Pancreas (tissue), 10 donors: ENCODE data around the gene APOL1. TPM values are rescaled to one million over a fixed set of nuclear protein-coding genes. Genes with fewer than 3 reads are reported as not detected.
A peak's percentile ranks its signal among the peaks of the same experiment; 100 is the strongest.

Experiments
- ATAC-seq, 4 donors: fragments of 200-7000 bp; cut with Tn5 transposase; one replicate each; pipeline versions ENCODE4 v1.8.0 to v1.9.1; 2020; ENCODE audit warnings: mild to moderate bottlenecking in 4 of 4, moderate library complexity in 4 of 4
- DNase-seq, 6 donors: peaks; one replicate each; pipeline ENCODE4 v3.0.0-alpha.2; 2020
- FAIRE-seq: peaks from 2 replicates; lab custom pipeline; 2012; peaks lifted over from hg19 to GRCh38; lab: Jason Lieb, UNC
- H3K27ac ChIP-seq, 4 donors: fragments of 200-600 bp; sonication (generic); 1 replicate in 3 of 4; 2 replicates in 1 of 4; pipeline versions ENCODE4 v1.5.0 to v1.8.0; 2020
- H3K27me3 ChIP-seq, 4 donors: fragments of 200-600 bp; one replicate each; pipeline ENCODE4 v1.8.0; 2021
- H3K36me3 ChIP-seq, 3 donors: fragments of 200-600 bp; sonication (generic) in 1 of 3; one replicate each; pipeline versions ENCODE4 v1.5.0 to v1.8.0; 2020 to 2021
- H3K4me1 ChIP-seq, 3 donors: fragments of 200-600 bp; one replicate each; pipeline ENCODE4 v1.8.0; 2021
- H3K4me3 ChIP-seq, 4 donors: fragments of 200-600 bp; sonication (generic) in 2 of 4; one replicate each; pipeline versions ENCODE4 v1.5.0 to v1.8.0; 2020 to 2021
- H3K9me3 ChIP-seq, 4 donors: fragments of 200-600 bp; one replicate each; pipeline ENCODE4 v1.8.0; 2021
- CTCF ChIP-seq, 4 donors: fragments of 200-600 bp; sonication (generic) in 3 of 4; IDR thresholded peaks; one replicate each; pipeline versions ENCODE4 v1.5.0 to v1.8.0; 2021; ENCODE audit warnings: antibody characterized with exemption in 4 of 4
- WGBS, 2 donors: extraction: QIAGEN DNeasy Blood & Tissue Kit; methylation state at CpG; one replicate each; pipeline ENCODE4 v1.1.7; 2013; 5-methylcytosine and 5-hydroxymethylcytosine counted together
- intact Hi-C, 3 donors: fragments of 100-400 bp; cut with DNase I; formaldehyde crosslinking; loops; one replicate each; pipeline versions ENCODE4 v1.11.1 to v1.14.2; 2022
- microRNA-seq, 2 donors: library from miRNA; unstranded; fragments of <30 nt; microRNA quantifications; one replicate each; pipeline versions ENCODE4 to v1.1.0, GENCODE V29; 2019 to 2020
- polyA plus RNA-seq, 2 donors: library from polyadenylated mRNA; stranded (reverse); fragments of 200-250 nt; gene quantifications; one replicate each; pipeline ENCODE4 v1.2.3, GENCODE V29; 2013
- total RNA-seq, 6 donors: library from RNA; stranded (reverse); fragmentation: NEBNext Ultra II Directional in 4 of 6; extraction: Animal tissue kit (Norgen Biotek cat#: 25700) in 4 of 6; gene quantifications; one replicate each; pipeline versions ENCODE4 v1.2.1 to v1.2.4, GENCODE V29; 2021 to 2023
- donor health status: healthy with polysubstance abuse.
- donor health status: DM: no; HTN: no; CAD: no; lungs with moderate emphysema.
- donor health status: DM: no; HTN: no; CAD: no.
- donor health status: control.
- donor health status: control.
- donor health status: Bipolar disorder and iron deficiency.
- donor health status: DM: yes; HTN: yes; CAD: no.
- donor health status: DM: no; HTN: no; CAD: no.
- donor health status: DM: no; HTN: no; CAD: no.
- donor health status: DM: yes; HTN: yes; CAD: no.

APOL1 gene
- total and polyA plus RNA-seq, 8 donors, result 3.2 to 25.5 (median 5.5) TPM

DNA sequence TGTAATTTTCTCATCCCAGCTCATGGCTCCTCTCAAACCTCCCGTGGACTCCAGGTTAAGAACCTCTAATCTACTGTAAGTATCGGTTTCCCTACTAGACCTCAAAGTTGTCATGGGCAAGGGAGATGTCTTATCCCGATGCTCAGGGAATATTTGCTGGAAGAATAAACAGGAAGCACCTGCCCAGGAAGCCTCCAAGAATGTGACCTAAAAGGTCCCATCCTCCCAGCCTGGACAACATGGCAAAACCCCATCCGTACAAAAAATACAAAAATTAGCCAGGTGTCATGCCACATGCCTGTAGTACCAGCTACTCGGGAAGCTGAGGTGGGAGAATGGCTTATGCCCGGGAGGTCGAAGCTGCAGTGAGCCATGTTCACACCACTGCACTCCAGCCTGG lies 62.4 kb downstream of the APOL1 start:
- intact Hi-C loops, result no loop called here
- 71 to 78% methylated on average over 7 of the region's 7 CpGs for WGBS, 2 donors
- no peaks in the 10 kb centered on the region for H3K27me3 ChIP-seq
- H3K27ac ChIP-seq, result no peak overlapping the region
- H3K9me3 ChIP-seq, result no peaks in the 10 kb centered on the region
- H3K4me1 ChIP-seq, result no peaks in the 10 kb centered on the region
- H3K36me3 ChIP-seq, result peaks cover 18 to 96% (median 69%) of the 10 kb centered on the region in 3 donors
- no peak overlapping the region for H3K4me3 ChIP-seq
- no peak for FAIRE-seq
- no peak for TF ChIP-seq CTCF (IDR thresholded peaks at IDR 0.05)
- no peak for DNase-seq
- ATAC-seq, result no peak

DNA sequence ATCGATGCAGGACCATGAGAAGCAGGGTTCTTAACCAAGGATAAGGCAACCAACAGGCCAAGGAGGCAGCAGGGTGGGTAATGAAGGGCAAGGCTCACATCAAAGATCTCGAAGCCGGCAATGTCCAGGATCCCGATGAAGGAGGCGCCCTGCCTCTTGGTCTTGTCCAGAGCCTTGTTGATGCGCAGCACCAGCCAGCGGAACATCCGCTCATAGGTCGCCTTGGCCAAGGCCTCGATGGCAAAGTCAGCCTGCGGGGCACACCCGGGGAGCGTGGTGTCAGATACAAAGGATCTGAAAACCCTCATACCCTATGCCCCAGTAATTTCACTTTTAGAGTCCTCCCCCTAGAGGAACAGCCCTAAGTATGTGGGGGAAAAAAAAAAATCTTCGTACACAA lies 63.5 kb downstream of the APOL1 start:
- DNase-seq, result peak in 1 of 6 donors; percentile 61
- 93 to 96% methylated on average over 14 of the region's 14 CpGs for WGBS, 2 donors
- Histone ChIP-seq H3K4me1 (no peaks in the 10 kb centered on the region), H3K4me3 (no peak overlapping the region), H3K9me3 (no peaks in the 10 kb centered on the region), H3K36me3 (peaks cover 18 to 96% (median 65%) of the 10 kb centered on the region in 3 donors), H3K27ac (no peak overlapping the region), H3K27me3 (no peaks in the 10 kb centered on the region)
- FAIRE-seq, result no peak
- ATAC-seq, result no peak
- TF ChIP-seq CTCF (IDR thresholded peaks at IDR 0.05), result no peak
- intact Hi-C loops, result no loop called here

Small RNA genes within 50 kb of the gene (microRNA-seq; reads per million reads assigned to microRNA genes)
- gene MIR6819, result 0 reads per million in 2 donors

Other genes with a start within 250 kb of the APOL1 start
- gene RBFOX2, start 224.3 kb upstream of the APOL1 start, total RNA-seq, result 10 to 100 TPM; 16.3 to 33.7 (median 18.5) TPM
- 10 to 100 TPM; 12.9 to 13.7 TPM for gene RBFOX2, start 224.3 kb upstream of the APOL1 start, polyA plus RNA-seq
- gene APOL3, start 92.4 kb upstream of the APOL1 start, total RNA-seq, result 1 to 10 TPM; 2.5 to 7.5 (median 4.6) TPM
- gene APOL3, start 92.4 kb upstream of the APOL1 start, polyA plus RNA-seq, result 10 to 100 TPM; 11.8 to 13.5 TPM
- gene APOL4, start 51.3 kb upstream of the APOL1 start, total RNA-seq, result 1 to 10 TPM in 3 of 6 donors, under 1 TPM in 3; 0.28 to 4.1 (median 0.85) TPM
- gene APOL4, start 51.3 kb upstream of the APOL1 start, polyA plus RNA-seq, result 1 to 10 TPM; 1.9 TPM
- gene APOL2, start 13.6 kb upstream of the APOL1 start, total RNA-seq, result 10 to 100 TPM in 4 of 6 donors, 1 to 10 TPM in 2; 6.3 to 23.4 (median 12.4) TPM
- gene APOL2, start 13.6 kb upstream of the APOL1 start, polyA plus RNA-seq, result 10 to 100 TPM; 18.4 to 20.6 TPM
- 100 to 1,000 TPM; 259 to 554 (median 412) TPM for gene MYH9, start 134.8 kb downstream of the APOL1 start, total RNA-seq
- 100 to 1,000 TPM in 1 of 2 donors, 10 to 100 TPM in 1; 80.9 to 152 TPM for gene MYH9, start 134.8 kb downstream of the APOL1 start, polyA plus RNA-seq
- 10 to 100 TPM; 20.4 to 33.6 (median 30.5) TPM for gene TXN2, start 228.5 kb downstream of the APOL1 start, total RNA-seq
- 10 to 100 TPM; 43.1 to 49.5 TPM for gene TXN2, start 228.5 kb downstream of the APOL1 start, polyA plus RNA-seq